HG03159 (cell line): Measurements from ENCODE around the gene CPZ.

Experiments used
- ATAC-seq: cut with Tn5 transposase; IDR thresholded peaks from one replicate; pipeline ENCODE4 v1.9.1; 2021; ENCODE audit warnings: mild to moderate bottlenecking, moderate library complexity; ENCODE audit not compliant: unreplicated experiment

CPZ gene

DNA sequence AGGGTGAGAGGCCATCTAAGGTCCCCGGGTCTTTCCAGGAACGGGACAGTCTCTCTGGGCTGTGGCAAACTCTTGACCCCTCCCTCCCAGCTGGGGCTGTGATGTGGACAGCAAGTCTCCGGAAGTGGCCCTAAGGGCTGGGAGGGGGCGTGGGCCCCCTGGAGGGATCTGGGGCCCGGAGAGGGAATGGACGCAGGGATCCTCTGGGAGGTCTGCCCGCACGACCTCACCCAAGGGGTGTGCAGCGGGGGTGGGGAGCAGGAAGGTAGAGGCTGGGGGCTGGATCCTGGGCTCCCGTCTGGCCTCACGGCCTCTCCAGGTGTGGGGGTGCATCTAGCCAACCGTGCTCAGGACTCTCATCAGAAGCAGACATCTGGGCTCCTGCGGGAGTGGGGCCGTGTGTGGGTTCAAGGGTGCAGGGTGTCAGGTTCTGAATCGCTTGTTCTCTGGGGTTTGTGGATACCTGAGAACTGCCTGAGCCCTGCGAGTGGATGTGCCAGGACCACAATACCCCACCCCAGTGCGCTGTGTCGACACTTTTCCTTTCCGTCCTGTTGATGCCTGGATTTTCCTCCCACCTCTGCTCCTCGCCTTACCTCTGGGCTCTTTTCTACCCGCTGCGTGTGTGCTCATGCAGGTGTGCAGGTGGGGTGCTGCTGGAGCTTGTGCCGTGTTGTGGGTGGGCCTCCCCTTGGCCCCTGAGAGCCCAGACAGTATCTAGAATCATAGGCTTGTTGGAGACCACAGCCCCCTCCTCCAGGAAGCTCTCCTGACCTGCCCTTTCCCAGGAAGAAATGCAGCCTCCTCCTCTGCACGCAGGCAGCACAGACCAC, 915 bp downstream of the CPZ start:
- no peak for ATAC-seq

DNA sequence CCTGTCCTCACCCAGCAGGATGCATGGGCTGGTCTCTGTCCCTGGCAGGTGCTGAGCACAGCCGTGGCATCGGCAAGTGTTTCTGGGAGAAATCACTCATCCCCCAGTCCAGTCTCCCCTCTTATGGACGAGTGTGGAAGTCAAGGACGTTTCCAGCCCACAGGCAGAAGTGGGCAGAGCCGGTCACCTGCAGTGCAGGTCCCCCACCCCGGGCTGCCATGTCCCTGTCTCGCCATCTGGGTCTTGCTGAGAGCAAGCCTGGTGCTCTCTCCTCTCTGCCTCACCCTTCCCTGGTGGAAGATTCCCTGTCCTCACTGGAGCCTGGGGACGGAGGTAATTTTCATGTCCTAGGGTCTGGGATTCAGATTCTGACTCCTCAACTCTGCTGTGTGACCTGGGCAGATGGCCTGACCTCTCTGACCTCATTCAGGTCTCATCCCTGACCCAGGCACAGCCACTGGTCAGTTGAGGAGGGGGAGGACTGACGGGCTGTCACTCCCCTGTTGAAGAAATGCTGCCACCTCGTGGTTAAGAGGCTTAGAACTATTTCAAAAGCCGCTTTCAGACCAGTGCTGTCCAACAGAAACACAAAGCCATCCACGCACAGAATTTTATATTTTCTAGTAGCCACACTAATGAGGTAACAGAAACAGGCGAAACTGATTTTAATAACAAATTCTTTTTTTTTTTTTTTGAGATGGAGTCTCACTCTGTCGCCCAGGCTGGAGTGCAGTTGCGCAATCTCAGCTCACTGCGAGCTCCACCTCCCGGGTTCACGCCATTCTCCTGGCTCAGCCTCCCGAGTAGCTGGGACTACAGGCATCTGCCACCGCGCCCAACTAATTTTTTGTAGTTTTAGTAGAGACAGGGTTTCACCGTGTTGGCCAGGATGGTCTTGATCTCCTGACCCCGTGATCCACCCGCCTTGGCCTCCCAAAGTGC, 1.8 kb downstream of the CPZ start:
- no peak for ATAC-seq

DNA sequence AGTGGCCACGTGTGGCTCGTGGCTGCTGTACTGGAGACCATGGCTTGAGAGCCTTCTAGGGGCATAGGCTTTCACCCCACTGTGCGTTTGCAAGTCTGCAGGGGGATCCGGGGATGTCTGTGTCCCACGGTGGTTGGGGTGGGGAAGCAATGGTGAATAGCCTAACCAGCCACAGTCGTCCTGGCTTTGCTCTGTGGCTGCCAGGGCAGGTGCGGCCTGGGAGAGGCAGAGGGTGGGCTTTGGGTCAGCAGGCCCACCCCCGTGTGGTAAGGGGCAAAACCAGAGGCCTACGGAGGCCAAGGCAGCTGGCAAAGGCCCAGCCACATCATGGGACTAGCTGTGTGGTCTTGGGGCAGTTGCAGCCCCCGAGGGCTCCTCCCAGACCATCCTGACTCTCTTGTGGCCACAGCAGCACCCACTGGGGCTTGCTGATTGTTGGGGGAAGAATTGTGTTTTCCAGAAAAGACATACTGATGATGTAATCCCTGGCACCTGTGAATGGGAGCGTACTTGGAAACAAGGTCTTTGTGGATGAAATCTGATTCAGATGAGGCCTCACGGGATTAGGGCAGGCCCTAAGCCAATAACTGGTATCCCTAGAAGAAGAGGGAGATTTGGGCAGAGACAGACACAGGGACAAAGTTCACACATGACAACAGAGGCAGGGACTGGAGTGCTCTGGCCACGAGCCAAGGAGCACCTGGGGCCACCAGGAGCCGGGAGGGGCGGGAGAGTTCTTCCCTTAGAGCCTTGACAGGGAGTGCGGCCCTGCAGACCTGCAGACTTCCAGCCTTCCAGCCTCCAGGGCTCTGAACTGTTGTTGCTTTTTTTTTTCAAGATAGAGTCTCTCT, 2.9 kb downstream of the CPZ start:
- ATAC-seq = no peak

DNA sequence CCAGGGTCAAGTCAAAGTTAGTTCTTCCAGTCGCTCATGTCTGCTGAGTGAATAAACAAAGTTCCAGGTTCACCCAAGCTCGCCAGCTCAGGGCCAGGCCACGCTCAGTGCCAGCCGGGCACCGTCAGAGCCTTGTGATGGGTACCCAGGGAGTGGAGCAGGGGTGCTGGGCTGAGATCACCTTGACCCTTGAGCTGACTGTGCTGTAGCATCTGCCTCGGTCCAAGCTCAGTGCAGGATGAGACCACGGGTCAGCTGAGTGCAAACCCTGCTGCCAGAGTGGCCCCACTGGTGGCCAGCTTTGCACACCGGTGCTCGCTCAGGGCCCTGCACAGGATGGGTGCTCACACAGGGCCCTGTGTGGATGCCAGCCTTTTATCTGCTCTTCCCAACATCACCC, 4.3 kb downstream of the CPZ start:
- ATAC-seq = no peak

DNA sequence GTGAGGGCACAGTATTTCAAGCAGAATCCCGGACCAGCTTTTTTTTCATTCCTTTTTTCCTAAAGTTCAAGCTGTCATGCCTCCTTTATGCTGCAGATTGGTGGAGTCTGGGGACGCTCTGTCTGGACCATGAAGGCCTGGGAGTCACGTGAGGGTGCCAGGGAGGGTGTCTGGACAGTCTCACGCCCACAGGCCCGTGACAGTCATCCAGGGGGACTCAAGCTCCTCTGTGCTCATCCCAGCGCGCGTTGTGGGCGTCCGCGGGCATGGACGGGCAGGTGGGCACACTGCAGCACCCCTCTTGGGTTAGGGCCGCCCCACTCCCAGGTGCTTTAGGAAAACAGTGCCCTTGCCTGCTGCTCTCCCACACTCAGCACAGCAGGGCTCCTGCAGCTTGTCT, 4.8 kb downstream of the CPZ start:
- no peak for ATAC-seq

DNA sequence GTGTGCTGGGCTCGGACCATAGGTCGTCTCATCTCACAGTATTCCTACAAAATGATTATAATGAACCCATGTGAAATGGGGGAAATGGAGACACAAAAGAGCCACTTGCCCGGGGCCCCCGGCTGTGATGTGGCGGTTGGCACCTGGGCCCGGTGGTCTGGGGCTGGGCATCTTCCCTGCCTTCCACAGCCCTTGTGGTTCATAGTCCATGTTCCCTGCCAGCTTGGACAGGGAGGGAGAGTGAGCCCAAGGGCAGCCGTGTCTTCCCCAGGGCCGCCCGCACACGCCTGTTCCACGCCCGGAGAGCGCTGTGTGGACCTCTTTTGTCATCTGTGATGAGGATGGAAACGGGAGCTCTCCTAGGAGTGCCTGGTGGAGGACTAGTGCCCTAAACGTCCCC, 5.2 kb downstream of the CPZ start:
- ATAC-seq = no peak

DNA sequence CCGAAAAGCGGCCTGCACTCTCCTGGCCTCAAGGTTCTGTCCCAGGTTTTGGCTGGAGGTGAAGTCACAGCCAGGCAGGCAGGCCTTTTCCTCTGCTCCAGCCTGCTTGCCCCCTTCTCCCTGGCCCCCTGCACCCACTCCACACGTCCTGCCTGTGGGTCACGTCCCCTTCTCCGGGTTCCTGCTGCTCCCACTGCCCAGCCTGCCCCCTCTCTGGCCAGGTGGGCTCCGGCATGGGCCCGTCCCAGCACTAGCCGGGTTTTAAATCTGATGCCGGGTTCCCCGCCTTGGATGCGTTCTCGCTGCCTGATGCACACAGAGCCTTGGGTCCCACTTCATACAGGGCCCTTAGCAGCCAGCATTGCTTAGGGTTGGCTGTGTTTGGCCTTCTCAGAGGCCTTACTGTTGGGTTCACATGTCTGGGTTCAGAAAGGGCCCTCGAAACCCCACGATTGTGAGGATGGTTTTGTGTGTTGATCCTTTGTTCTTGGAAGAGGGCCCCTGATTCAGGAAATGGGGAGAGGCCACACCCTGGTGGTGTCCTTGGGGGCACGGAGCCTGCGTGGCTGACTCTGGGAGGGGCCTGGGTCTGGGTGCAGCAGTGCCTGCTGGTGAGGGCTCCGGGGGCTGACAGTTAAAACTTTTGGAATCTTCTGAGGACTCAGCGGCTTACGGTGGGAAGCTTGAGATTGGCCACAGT, 6.0 kb downstream of the CPZ start:
- no peak for ATAC-seq

DNA sequence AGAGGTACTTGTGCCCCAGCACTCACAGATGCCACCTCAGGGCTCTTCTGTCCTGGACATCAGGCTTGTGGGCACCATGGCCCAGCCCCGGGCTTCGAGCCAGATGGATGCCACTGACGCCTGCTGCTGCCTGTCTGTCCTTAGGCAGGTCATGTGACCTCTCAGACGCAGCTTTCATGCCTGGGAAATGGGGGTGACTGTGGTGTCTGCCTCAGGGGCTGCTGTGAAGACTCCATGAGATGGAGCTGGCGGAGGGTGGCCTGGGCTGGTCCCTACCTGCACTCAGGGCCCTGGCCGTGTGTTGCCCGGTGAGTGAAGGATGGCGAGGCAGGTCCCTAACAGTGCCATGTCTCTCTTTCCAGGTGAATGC, 6.5 kb downstream of the CPZ start:
- no peak for ATAC-seq

DNA sequence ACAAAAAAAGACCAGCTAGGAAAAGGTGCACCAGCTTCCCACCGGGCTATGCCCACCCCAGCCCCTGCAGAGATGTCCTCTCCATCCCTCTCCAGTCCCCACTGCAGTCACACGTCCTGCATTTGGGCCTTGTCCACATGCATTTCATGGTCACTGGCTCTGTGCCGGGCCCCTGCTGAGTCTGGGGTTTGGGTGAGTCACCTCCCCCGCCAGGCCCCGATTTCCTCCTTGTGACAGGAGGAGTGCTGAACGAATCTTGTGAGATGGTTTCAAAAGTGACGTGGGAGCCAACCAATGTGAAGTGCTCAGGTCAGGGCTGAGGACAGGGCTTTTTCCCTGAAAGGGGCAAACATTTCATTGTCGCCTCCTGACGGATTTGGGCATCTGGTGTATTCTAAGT, 7.1 kb downstream of the CPZ start:
- ATAC-seq = no peak

DNA sequence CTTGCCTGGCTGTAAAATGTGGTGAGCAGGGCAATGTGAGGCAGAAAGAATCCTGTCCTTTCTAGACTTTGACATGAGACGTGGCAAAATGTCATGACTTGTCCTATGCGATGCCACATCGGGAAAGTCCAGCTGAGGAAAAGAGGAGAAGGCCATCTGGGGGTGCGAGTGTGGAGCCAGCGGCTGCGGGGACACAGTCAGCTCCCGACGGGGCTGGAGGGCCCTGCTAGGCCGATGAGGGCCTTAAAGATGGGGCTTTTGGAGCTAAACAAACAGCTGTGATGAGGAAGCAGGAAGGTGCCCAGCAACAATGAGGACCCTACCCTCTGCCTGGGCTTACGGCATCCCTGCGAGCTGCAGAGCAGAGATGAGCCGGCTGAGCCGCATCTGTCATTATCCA, 7.7 kb downstream of the CPZ start:
- ATAC-seq = no peak

DNA sequence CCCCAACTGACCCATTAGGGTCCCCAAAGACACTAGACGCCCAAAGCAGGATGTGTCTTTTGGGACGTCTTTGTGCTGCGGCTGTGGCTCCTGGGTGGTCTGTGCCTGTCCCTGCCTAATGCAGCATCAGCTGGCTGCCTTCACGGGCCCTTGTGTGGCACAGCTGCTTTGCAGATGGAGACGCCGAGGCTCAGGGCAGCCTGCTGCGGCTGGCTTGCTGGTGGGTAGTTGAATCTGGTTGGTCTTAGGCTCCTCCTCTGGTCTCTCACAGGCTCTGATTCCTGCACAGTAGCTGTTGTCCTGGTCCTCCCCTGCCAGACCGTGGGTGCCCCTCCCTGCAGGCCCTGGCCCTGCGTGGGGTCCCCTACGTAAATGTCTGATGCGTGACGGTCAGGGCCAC, 8.1 kb downstream of the CPZ start:
- ATAC-seq = no peak

DNA sequence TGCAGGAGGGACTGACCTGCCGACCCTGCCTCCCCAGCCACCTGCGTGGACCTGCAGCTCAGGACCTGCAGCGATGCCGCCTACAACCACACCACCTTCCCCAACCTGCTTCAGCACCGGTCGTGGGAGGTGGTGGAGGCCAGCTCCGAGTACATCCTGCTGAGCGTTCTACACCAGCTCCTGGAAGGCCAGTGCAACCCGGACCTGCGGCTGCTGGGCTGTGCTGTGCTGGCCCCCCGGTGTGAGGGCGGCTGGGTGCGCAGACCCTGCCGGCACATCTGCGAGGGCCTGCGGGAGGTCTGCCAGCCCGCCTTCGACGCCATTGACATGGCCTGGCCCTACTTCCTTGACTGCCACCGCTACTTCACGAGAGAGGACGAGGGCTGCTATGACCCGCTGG, 8.5 kb downstream of the CPZ start:
- ATAC-seq = no peak

DNA sequence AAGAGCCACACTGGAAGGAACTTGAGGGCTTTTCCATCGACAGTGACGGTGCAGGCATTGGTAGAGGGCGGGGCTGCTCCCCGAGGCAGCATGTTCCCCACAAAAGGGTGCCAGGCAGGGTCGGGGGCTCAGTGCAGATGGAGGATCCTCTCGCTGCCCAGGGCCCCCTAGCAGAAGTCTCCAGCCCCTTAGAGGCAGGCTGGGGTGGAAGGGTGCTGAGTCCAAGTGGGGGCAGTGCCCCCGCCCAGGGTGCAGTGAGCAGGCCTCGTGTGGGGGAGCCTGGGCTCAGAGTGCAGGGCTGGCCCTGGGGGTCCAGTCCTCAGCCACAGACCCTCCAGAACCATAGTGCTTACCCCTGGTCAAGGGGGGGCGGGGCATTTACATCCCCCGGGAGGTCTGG, 9.0 kb downstream of the CPZ start:
- no peak for ATAC-seq

DNA sequence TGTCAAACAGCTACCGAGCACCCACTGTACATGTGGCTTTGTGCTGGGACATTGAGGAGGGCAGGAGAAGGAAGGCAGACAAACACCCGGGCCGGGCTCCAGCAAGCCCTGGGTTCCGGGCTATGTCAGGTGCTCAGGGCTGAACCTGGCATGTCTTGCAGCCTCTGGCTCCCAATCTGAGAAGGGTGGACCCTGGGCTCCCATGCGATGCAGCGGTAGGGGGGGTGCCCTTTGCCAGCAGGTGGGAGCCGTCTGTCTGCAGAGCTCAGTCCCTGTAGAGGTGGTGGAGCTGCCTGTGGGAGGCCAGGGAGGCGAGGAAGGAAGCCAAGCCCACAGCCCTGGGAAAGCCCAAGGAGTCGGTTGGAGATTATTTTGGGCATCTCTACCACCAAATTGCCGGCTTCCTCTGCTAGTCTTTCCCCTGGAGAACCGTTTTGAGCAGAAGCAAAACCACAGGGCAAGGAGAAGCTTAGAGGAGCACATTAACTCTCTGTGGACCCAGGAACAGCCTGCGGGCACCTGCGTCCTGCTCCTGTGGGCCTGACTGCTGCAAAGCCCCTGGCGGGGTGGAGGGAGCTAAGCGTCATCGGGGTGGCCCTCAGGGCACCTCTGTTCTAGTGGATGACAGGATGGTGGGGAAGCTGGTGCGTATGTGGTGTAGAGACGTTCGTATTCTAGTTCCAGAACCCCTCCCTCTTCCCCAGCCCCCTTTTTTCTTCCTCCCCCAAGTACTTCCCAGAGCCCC, 10.3 kb downstream of the CPZ start:
- no peak for ATAC-seq

DNA sequence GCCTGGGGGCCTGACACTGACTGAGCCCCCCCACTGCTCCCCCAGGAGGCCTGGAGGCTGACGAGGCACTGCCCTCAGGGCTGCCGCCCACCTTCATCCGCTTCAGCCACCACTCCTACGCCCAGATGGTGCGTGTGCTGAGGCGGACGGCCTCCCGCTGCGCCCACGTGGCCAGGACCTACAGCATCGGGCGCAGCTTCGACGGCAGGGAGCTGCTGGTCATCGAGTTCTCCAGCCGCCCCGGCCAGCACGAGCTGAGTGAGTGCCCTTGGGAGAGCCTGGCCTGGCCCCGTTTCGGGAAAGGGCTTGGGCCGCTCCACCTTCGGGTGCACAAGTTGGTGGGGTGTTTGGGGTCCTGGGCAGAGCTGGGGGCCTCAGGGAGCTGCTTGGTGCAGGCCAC, 11.4 kb downstream of the CPZ start:
- ATAC-seq = no peak

DNA sequence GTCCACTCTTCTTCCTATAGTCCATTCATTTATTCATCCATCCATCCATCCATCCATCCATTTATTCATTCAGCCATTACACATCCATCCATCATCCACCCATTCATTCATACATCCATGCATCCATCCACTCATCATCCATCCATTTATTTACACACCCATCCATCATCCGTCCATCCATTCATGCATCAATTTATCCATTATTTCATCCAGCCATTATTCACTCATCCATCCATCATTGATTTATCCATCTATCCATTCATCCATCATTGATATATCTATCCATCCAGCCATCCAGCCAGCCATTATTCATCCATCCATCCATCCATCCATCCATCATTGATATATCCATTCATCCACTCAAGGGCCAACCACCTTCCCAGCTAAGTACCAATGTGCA, 12.7 kb downstream of the CPZ start:
- ATAC-seq = no peak

DNA sequence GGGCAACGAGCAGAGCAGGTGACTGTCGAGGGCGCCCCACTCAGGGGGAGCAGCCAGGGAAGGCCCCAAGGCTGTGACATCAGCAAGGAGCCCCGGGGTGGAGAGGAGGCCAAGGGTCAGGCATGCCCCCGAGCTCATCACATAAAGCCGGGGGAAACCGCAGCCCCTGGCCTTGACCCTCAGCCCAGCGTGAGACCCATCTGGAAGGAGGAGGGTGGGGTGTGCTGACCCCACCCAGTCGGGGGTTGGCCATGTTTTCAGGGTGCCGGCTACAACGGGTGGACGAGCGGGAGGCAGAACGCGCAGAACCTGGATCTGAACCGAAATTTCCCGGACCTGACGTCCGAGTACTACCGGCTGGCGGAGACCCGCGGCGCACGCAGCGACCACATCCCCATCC, 13.9 kb downstream of the CPZ start:
- ATAC-seq = no peak

DNA sequence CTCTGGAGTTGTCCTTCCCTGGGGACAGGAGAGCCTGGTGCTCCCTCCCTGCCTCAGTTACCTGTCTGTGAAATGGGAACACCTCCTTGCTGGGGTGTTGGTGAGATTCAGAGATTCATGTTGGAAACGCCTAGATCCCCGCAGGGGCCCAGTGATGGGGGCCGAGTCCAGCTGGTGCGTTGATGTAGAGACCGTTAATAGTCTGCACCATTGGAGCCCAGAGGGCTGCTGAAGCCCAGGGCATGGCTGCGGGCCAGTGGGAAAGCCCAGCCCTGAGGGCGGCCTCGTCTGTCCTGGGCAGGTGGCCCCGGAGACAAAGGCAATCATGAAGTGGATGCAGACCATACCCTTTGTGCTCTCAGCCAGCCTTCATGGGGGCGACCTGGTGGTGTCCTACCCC, 14.4 kb downstream of the CPZ start:
- no peak for ATAC-seq

DNA sequence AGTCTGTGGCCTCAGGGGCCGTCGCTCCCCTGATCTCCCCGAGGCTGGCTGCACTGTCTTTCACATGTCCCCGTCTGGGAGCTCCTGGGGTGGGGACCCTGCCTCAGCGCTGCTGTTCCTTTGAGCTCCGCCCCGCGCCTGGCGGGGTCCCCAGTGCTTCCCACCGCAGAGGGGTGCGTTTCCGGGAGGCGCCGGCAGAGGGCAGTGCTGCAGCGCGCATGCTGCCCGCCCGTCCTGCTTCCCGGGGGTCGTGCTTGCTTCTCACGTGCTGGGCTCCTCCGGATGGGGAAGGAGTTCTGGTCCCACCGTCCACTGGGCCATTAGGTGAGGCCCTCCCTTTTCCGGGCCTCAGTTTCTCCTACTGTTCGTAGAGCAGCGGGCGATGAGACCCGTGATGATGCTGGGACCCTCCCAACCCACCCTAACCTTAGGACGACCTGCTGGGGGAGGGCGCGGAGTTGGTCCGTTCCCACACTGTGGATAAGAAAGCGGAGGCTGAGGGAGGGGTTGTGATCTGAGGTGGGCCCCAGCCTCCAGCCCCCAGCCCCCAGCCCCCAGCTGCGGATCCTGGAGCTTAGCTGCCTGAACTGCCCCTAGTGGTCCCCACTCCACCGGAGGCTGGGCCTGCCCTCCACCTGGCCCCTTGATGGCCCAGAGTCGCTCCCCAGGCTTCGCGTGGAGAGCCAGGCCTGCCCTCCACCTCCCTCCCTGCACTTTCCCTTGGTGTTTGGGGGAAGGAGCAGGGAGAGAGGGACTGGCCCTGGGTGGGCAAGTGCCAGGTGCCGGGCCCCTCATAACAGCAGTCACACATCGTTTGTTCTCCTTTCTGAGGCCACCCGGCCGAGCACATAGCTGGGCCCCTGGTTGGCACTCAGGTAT, 15.3 kb downstream of the CPZ start:
- no peak for ATAC-seq
